Activated gamma-delta T cell treated with Interleukin-2 at 50 U/mL for 16 hours (primary cell): Measurements from ENCODE around the gene RPS8.
"Not testable (repeated sequence)": the region's sequence is repeated elsewhere in the genome, so short reads cannot be mapped to it uniquely, and the experiment has no call there.

ENCODE experiments used
- DNase-seq: peaks from one replicate; pipeline ENCODE4 v3.0.0-alpha.2; 2020

Gene RPS8

DNA sequence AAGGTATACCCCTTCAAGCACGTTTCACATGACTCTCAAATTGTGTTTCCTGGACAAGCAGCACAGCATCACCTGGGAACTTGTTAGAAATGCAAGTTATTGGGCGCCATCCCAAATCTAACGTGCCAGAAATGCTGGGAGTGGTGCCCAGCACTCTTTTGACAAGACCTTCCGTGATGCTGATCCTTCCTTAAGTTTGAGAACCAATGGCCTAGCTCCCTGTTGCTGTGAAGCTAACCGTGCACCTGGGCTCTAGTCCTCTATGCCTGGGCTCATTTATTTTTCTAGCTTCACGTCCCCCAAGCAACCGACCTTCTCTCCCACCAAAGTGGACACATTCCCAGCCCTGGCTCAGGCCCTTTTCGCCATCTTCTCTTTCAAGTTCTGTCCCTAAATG is 8.4 kb downstream of the RPS8 start:
- DNase-seq: no peak

DNA sequence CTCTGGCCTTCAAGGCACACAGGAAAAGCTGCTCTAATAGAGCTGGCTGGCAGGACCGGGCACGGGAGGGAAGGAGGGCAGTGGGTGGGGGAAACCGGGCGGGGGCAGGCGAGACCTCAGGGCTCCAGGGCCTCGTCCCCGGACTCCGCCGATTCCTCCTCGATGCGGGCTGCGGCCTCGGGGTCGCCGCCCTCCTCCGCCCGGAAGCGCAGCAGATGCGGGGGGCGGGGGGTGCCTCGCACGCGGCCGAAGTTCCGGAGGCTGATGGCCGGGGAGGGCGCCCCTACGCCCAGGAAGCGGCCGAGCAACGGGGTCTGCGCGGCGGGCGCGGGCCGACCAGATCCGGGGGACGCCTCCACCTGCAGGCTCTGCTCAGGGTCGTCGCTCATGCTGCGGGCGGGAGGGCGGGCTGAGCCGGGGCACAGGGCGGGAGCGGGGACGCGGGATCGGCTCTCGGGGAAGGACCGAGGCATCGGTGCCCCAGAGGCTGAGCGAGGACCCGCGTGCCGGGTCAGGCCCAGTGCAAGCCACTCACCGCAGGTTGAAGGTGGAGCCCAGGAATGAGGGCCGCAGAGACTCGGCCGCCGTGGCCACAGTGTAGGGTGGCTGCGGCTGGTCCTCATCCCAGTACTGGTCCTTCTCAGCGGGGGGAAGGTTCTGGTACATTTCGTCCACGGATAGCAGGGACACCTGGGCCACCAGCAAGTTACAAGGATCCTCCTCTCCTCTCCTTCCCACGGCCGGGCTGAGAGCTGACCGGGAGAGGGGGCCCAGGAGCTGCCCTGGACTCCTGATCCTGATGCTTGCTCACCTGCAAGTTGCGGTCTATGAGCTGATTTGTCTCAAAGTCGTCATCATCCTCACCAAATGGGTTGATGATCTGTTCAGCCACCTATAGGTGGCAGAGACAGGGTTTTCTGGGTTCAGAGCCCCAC is 9.0 kb downstream of the RPS8 start:
- DNase-seq: peak; percentile 39

DNA sequence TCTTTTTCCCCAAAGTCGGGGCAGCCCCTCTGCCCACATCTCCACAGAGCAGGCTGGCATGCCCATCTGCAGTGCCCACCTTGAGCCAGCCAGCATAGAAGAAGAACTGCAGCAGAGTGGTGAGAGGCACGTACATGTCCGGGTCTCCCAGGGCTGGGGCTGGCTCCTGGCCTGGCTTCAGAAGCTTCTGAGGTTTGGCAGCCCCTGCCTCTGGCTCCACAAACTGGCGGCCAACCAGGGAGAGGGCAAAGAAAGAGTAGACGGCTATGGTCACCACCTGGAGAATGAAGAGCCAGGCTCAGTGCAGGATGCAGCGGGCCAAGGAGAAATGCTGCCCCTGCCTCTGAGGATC is 9.7 kb downstream of the RPS8 start:
- no peak for DNase-seq

DNA sequence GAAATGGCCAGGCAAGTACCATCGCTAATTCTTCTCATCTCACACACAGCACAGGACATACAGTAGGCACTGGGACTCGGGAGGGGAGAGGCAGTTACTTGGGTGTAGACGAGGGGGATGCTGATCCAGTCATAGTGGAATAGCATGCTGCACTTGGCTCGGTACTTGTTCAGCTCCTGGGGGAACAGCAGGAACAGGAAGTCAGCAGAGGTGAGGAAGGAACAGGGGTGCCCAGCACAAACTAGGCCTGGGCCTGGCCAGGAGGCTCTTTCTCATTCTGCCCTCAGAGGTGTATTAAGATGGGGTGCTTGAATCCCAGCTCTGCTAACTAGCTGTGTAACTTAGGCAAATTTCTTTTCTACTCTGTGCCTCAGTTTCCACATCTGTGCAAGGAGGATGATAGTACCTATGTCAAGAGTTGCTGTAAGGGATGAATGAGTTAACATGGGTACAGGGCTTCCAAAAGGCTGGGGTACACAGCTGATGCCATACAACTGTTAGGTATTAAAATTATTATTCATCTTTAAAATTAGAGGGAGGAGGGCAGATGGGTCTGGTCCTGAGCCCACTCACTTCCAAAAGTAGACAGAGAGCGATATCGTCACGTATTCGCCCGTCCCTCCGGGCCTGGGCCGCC is 10.3 kb downstream of the RPS8 start:
- DNase-seq: no peak

DNA sequence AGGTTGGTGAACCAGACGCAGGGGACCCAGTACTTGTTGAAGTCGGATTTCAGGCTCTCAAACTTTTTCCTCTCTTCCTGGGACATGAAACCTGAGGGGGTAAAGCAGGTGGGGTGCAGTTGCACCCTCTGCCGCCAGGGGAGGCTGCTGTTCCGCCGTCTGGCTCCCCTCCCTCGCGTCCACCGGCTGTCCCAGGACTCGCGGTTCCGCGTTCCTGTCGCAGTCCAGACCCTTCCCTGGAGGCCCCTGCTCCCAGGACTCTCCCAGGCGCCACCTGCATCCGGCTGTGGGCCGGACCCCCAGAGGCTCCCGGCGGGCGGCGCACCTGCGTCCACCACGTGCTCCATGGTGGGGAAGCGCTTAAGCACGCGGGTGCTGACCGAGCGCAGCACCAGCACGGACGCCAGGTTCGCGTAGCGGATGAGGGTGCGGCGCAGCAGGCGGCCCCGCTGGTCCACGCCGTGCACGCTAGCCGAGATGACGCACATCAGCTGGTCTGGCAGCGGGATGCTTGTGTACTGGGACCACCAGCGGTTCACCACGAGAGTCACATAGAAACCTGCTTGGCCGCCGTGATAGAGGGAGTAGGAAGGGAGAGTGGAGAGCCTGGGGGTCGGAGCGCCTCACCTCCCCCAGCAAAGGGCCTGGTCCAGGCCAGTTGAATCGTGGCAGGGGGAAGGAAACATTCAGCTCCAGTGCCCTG is 10.9 kb downstream of the RPS8 start:
- DNase-seq: peak; percentile 75

DNA sequence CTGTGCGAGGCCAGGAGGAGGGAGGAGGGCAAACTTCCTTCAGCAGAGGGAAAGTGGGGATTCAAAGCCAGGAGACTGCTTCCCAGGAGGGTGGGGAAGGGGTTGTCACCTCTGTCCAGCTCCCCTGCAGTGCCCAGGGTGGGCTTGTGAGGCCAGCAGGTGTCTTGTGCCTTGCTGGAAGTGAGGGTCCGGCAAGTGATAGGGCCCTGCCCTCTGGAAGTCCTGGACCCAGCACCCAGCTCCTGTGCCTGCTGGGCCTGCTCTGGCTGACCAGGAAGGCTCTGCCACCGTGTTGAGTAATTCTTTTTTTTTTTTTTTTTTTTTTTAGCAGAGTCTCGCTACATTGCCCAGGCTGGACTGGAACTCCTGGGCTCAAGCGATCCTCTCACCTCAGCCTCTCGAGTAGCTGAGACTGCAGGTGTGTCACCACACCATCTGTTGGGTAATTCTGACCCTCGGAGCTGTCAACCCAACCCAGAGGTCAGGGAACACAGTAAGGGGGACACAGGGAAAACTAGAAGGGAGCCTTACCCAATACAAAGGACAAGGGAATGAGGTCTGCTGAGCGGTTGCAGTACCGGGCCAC is 11.6 kb downstream of the RPS8 start:
- no peak for DNase-seq

DNA sequence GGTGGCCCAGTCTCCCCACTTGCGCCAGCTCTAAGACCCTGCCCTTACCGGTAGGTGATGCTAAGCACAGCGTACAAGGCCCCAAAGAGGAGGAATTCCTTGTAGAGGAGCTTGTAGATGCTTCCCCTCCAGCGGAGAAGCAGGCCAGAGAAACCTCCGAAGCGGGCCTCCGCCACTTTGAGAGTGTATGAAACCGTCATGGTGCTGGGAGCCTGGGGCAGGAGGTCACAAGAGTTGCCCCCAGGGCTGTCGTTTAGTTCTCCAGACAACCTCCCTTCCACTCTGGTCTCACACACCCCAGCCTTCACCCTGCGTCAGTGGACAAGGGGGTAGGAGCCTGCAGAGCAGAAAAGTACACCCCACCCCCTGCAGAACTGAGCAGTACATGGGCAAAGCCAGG is 12.2 kb downstream of the RPS8 start:
- no peak for DNase-seq

DNA sequence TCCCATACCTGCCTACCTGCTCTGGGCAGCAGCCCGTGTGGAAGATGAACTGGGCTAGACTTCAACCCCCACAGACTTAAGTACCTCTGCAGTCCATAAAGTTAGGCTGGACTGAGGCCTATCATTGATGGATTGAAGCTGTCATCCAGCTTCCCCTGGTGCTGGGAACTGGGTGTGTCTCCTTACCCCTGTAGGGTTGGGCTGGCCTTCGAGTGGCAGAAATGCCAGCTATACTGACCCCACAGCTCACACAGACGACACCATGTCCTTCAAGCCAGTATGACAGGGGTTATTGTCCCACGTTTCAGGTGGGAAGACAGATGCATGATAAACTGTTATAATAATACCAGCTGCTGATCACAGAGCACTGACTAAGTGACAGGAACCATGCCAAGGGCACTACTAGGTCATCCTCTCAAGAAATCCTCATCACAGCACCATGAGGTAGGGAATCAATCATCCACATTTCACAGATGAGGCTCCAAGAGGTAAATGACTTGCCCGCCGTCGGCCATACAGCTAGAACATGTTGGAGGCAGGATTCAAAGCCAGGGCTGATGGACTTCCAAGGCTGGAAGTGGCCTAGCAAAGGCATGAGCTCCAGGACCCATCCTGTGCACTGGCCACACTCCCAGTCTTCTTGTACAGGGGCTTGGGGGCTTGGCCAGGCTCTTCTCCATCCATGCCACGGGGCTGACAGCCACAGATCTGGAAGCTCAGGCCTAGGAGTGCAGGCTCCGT is 12.9 kb downstream of the RPS8 start, which contains the start of gene BEST4:
BEST4 (minus strand) TSS at position 51 of the 741 bp plus-strand sequence. CDS start 465 bp downstream, outside the sequence.
- DNase-seq: no peak

DNA sequence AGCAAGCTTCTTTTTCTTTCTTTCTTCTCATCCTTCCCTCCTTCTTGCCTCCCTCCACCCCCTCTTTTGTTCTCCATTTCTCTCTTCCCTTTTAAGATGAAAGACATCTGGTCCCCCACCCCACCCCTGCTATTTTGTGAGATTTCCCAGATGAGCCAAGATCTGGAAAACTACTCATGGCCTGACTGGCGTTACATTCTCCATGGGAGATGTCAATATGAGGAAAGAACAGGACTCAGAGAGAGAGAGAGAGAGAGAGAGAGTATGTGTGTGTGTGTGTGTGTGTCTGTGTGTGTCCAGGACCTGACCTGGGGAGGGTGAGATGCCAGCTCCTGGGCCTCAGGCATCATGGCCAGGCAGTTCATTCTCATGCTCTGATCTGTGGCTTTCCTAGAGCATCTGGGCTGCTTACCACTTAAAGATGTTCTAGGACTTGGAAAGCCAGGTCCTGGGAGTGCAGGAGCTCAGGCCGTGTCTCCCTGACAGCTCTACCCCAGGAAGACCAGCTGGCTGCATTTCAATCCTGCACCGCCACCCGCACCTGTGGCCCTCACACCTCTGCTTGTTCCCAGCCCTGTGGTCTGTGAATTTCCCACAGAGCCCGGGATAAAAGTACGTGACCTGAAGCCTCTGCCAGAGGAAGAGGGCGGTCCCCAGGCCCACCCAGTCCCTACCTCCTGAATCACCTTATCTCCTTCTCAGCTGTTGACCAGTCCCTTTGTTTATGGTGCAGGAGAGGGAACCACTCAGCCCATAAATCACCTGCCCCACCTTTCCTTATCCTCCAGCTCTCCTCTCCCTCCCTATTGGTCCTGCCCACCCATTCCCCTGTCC is 15.8 kb downstream of the RPS8 start:
- no peak for DNase-seq

DNA sequence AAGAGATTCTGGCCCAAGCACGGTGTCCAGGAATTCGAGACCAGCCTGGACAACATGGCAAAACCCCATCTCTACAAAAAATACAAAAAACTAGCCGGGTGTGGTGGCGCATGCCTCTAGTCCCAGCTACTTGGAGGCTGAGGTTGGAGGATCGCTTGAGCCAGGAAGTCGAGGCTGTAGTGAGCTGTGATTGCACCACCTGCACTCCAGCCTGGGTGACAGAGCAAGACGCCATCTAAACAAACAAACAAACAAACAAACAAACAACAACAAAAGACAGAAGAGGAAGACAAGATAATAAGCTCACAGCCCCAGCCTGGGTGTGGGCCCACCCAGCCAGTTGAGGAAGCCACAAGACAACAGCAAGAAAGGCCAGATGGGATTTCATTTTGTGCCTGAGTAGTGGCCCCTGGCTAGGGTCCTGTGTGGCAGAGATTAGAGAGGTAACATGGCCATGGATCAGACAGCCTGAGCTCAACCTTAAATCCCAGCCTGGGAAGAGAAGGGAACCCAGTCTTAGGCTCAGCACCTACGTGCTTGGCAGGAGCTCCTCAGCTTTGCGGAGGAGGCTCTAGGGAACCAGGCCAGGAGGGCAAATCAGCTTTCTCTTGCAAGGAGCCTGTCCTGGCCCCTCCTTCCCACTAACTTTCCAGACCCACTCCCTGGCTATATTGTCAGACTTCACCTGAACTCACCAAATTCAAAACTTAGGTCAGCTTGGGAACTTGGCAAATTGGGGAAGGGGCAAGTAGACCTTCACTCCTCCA is 17.6 kb downstream of the RPS8 start:
- DNase-seq: no peak

DNA sequence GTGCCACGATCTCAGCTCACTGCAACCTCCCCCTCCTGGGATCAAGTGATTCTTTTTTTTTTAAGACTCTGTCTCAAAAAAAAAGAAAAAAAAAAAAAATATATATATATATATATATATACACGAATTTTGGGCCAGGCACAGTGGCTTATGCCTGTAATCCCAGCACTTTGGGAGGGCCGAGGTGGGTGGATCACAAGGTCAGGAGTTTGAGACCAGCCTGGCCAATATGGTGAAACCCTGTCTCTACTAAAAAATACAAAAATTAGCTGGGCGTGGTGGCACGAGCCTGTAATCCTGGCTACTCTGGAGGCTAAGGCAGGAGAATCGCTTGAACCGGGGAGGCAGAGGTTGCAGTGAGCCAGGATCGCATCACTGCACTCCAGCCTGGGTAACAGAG is 22.5 kb downstream of the RPS8 start:
- not testable (repeated sequence) for DNase-seq

DNA sequence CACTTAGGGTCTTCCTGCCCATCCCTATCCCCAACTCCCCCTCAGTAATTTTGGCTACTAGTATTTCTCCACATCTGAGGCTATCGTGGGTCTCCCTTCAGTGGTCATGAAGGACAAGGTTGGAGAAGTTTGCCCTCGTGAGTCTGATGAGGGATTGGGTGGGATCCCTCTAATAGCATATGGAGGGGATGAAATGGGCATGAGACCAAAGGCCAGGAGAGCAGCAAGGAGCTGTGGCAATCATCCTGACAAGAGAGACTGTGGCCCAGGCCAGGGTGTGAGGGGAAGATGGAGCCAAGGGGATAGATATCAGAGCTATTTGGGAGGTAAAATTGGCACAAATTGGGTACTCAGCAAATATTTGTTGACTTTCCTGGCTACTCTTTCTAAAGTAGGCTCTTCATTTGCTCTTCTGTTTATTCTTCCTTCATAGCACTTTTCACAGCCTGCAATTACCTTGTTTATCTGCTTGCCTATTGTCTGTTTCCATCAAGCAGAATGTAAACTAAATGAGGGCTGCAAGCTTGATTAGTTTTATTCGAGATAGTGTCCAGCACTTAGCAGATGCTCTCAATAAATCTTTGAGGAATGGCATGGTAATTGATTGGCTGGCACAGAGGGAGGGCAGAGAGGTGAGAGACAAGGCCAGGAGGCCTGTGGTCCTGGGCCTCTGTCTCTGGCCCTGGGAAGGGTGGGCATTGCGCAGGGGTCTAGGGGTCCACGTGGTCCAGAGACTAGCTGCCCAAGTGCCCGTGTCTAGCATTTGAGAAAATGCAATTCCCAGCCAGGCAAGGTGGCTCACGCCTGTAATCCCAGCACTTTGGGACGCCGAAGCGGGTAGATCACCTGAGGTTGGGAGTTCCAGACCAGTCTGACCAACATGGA is 23.4 kb downstream of the RPS8 start:
- no peak for DNase-seq

DNA sequence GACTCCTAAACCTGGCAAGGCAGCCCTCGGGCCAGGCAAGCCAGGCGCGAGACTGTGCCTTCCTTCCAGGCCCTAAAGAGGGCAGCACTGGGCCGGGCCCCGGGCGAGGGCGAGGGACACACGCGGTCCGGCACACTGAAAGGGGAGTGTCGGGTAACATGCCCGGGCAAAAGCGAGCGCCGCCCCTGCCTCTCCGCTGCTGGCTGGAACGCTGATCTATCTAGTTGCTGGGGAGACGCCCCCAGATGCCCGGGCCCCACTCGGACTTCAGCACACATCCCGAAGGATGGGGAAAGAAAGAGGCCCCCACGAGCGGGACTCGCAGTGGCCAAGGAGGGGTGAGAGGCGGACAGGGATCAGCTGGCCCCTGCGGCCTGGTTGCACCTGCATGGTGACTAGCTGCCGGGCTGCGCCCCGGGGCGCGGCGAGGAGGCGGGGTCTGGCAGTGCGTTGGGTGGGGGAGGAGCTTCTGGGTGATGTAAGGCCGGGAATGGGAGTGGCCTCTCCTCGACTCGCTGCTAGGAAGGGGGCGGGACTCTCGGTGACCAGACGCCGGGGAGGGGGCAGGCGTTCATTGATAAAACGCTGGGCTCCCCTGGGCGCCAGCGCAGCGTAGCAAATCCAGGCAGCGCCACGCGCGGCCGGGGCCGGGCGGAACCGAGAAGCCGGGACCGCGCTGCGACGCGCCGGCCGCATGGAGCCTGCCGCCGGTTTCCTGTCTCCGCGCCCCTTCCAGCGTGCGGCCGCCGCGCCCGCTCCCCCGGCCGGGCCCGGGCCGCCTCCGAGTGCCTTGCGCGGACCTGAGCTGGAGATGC is 24.6 kb downstream of the RPS8 start, which contains the start of gene PLK3:
PLK3 (plus strand) TSS at position 608 of the 815 bp plus-strand sequence; CDS start at position 695, 87 bp downstream.
- DNase-seq: peak; percentile 98

DNA sequence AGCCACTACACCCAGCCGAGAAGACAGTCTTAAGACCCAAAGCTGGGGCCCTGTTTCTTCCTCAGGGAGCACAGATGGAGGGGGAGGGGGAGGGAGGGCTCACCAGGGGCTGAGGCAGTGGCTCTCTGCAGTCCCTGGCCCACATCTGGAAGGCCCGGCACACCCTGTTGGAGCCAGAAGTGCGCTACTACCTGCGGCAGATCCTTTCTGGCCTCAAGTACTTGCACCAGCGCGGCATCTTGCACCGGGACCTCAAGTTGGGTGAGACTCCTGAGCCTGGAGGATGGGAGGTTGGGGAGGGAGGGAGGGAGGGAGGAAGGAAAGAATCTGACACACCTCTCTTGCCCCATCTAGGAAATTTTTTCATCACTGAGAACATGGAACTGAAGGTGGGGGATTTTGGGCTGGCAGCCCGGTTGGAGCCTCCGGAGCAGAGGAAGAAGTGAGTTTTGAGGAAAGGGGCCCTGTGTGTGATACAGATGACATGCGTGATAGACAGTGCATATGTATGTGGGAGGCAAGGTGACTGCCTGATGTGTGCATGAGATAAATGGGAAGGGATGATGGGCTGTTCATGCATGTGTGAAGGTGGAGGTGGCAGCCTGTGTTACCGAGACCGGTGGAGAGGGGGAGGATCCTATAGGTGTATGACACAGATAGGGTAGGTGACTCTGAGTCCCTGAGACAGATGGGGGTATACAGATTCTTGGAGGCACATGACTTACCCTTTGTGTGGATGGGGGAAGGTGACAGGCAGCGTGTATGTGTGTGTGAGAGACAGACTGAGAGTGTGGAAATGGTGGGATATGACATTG is 26.4 kb downstream of the RPS8 start:
- no peak for DNase-seq

DNA sequence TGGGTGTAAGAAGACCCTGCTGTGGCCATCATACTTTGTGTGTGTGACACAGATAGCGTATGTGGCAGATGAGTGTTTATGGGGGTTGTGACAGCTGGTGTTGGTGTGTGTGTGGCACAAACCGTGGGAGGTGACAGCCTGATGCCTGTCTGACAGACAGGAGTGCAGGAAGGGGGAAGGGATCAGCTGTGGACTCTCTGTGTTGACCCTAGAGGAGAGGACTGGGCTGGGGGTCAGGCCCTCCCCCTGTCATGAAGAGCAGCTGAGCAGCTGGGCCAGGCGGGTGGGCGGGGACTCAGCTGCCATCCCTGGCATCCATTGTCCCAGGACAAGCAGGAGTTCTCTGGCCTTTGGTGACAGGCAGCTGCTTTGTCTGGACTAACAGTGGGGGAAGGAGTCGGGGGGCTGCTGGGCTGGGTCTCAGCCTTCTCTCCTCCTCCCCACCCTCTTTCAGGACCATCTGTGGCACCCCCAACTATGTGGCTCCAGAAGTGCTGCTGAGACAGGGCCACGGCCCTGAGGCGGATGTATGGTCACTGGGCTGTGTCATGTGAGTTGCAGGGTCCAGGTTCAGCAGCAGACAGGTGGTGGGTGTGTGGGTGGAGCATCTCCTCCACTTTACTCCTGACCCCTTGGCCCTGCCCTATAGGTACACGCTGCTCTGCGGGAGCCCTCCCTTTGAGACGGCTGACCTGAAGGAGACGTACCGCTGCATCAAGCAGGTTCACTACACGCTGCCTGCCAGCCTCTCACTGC is 27.1 kb downstream of the RPS8 start:
- DNase-seq: no peak

DNA sequence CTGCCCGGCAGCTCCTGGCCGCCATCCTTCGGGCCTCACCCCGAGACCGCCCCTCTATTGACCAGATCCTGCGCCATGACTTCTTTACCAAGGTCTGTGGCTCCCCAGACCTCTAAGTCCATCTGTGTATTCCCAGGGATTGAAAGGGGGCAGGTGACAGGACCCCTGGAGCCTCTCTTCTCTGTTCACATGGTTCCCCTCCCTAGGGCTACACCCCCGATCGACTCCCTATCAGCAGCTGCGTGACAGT is 27.6 kb downstream of the RPS8 start:
- DNase-seq: no peak
